SIG-M5 treated with dmso at 0.1 percent for 504 hours (cell line): ENCODE data around the gene CARS1.
A peak's percentile ranks its signal among the peaks of the same experiment; 100 is the strongest.

ENCODE experiments used
- DNase-seq: peaks from one replicate; lab custom pipeline; 2025; ENCODE audit not compliant: unreplicated experiment; lab: John Stamatoyannopoulos, UW

The CARS1 gene

GRCh38 chr11:2963112-2963754 lies 94.0 kb downstream of the CARS1 start:
- no peak for DNase-seq

- DNase-seq: no peak
Measured at GRCh38 chr11:2961080-2961479, 96.1 kb downstream of the CARS1 start.

- DNase-seq: no peak
Measured at GRCh38 chr11:2960139-2960538, 97.1 kb downstream of the CARS1 start.

GRCh38 chr11:2958251-2958650 lies 99.0 kb downstream of the CARS1 start:
- peak; percentile 45 for DNase-seq

GRCh38 chr11:2955906-2956476 lies 101.2 kb downstream of the CARS1 start:
- no peak for DNase-seq

- no peak for DNase-seq
Measured at GRCh38 chr11:2954263-2954662, 103.0 kb downstream of the CARS1 start.

GRCh38 chr11:2952290-2952689 lies 104.9 kb downstream of the CARS1 start:
- no peak for DNase-seq

- DNase-seq: no peak
Measured at GRCh38 chr11:2951231-2952110, 105.8 kb downstream of the CARS1 start.
